Esophagus squamous epithelium (tissue), 5 donors: ENCODE results near the gene SDK2. TPM values are rescaled to one million over a fixed set of nuclear protein-coding genes. Genes with fewer than 3 reads are reported as not detected.

ENCODE experiments used
- DNase-seq: peaks from one replicate; lab custom pipeline; 2025; lab: John Stamatoyannopoulos, UW
- H3K27ac ChIP-seq, 4 donors: fragments of 200-600 bp; sonication (generic); one replicate each; pipeline ENCODE4 v1.5.1; 2016 to 2019; ENCODE audit warnings: mild to moderate bottlenecking in 1 of 4
- H3K27me3 ChIP-seq, 4 donors: fragments of 200-600 bp; sonication (generic); 1 replicate in 3 of 4; 2 replicates in 1 of 4; pipeline versions ENCODE4 v1.5.1 to v1.6.0; 2017 to 2021; ENCODE audit warnings: antibody characterized with exemption in 1 of 4
- H3K36me3 ChIP-seq, 3 donors: fragments of 200-600 bp; sonication (generic); one replicate each; pipeline ENCODE4 v1.5.1; 2016 to 2019
- H3K4me1 ChIP-seq, 3 donors: fragments of 200-600 bp; sonication (generic); one replicate each; pipeline ENCODE4 v1.5.1; 2017 to 2019
- H3K4me3 ChIP-seq, 4 donors: fragments of 200-600 bp; sonication (generic); 1 replicate in 3 of 4; 2 replicates in 1 of 4; pipeline ENCODE4 v1.5.1; 2016 to 2019; ENCODE audit warnings: mild to moderate bottlenecking in 2 of 4, moderate library complexity in 1 of 4
- H3K9me3 ChIP-seq, 3 donors: fragments of 200-600 bp; sonication (generic); one replicate each; pipeline ENCODE4 v1.5.1; 2016 to 2019
- POLR2A ChIP-seq, 4 donors: fragments of 450-650 bp; IDR thresholded peaks; one replicate each; pipeline ENCODE4 v1.6.1; 2017; ENCODE audit warnings: antibody characterized with exemption in 4 of 4, mild to moderate bottlenecking in 4 of 4, moderate library complexity in 3 of 4
- WGBS, 2 donors: methylation state at CpG; one replicate each; pipeline ENCODE4 v1.1.5; 2018; 5-methylcytosine and 5-hydroxymethylcytosine counted together
- intact Hi-C: fragments of 100-400 bp; cut with DNase I; formaldehyde crosslinking; loops from one replicate; pipeline ENCODE4 v1.15.0; 2022
- total RNA-seq, 4 donors: library from RNA; depleted of rRNA; stranded (reverse); fragments of >200 nt; gene quantifications; one replicate each; pipeline ENCODE4 v1.1.0, GENCODE V29; 2016
- TF ChIP-seq, protein P1 (sequence below), 6 experiments: fragments of 450-650 bp in 4 of 6; fragments of 200-600 bp in 2 of 6; sonication (generic) in 2 of 6; IDR thresholded peaks; one replicate each; pipeline ENCODE4 v1.5.1; 2016 to 2019; ENCODE audit warnings: antibody characterized with exemption in 6 of 6, mild to moderate bottlenecking in 4 of 6, moderate library complexity in 4 of 6
- donor health status: DM: yes; HTN: yes; CAD: no.

SDK2 gene
- total RNA-seq, 4 donors from 2014 or later, result 1.7 to 5.5 (median 2.4) TPM

DNA sequence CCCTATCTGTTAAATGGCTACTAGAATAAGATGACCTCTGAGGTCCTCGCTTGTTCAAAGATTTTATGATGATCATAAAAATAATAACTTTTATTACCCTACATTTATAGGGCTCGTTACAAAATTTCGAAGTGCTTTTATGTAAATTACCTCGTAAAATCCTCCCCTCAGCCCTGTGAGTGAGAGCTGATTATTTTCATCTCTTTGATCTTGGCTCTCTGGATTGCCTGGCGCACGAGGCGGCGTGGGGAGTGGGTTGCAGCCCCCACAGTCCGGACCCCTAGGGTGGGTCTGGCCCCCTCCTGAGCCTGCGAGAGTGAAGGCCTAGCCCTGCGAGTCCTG lies 1.6 kb downstream of the SDK2 start:
- TF ChIP-seq POLR2A (IDR thresholded peaks at IDR 0.05), result no peak
- TF ChIP-seq, protein P1, sequence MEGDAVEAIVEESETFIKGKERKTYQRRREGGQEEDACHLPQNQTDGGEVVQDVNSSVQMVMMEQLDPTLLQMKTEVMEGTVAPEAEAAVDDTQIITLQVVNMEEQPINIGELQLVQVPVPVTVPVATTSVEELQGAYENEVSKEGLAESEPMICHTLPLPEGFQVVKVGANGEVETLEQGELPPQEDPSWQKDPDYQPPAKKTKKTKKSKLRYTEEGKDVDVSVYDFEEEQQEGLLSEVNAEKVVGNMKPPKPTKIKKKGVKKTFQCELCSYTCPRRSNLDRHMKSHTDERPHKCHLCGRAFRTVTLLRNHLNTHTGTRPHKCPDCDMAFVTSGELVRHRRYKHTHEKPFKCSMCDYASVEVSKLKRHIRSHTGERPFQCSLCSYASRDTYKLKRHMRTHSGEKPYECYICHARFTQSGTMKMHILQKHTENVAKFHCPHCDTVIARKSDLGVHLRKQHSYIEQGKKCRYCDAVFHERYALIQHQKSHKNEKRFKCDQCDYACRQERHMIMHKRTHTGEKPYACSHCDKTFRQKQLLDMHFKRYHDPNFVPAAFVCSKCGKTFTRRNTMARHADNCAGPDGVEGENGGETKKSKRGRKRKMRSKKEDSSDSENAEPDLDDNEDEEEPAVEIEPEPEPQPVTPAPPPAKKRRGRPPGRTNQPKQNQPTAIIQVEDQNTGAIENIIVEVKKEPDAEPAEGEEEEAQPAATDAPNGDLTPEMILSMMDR (IDR thresholded peaks at IDR 0.05), result no peak
- WGBS, 2 donors, result 22 to 26% methylated on average over 8 to 9 of the region's 11 CpGs
- peaks cover 22 to 43% (median 25%) of the 10 kb centered on the region in 3 donors for H3K4me1 ChIP-seq
- peaks cover 0 to 87% (median 0%) of the 10 kb centered on the region in 4 donors for H3K27me3 ChIP-seq
- DNase-seq, result no peak
- peak overlapping the region; percentile 34 to 68 (median 52) for H3K4me3 ChIP-seq
- intact Hi-C loops, result no loop called here
- no peak overlapping the region for H3K27ac ChIP-seq
- no peaks in the 10 kb centered on the region for H3K36me3 ChIP-seq
- H3K9me3 ChIP-seq, result no peaks in the 10 kb centered on the region

GRCh38 chr17:73641826-73642600 lies 2.2 kb downstream of the SDK2 start:
- H3K27me3 ChIP-seq, result peaks cover 0 to 81% (median 0%) of the 10 kb centered on the region in 4 donors

DNA sequence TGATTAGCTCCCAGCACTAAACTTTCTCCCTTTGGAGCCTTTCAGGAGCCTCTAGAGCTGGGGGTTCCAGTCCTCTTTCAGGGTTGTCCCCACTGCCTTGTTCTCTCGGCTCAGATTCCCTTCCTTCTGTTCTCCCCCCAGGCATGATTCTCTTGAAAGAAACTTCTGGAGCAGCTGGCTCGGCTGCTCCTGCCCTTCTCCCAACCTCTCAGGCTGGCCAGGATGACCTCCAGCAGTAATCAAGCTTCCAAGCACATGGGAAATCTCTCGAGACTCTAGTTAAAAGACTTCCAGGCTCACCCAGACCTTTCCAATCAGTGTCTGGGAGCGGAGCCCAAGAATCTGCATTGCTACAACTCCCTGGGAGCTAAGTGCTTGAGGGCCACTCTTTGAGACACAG lies 3.6 kb downstream of the SDK2 start:
- Histone ChIP-seq H3K4me3 (no peak overlapping the region), H3K36me3 (no peaks in the 10 kb centered on the region), H3K4me1 (peaks cover 22 to 42% (median 25%) of the 10 kb centered on the region in 3 donors), H3K9me3 (no peaks in the 10 kb centered on the region), H3K27ac (no peak overlapping the region), H3K27me3 (peaks cover 0 to 68% (median 0%) of the 10 kb centered on the region in 4 donors)
- intact Hi-C loops, result no loop called here
- 50 to 67% methylated on average over 2 to 4 of the region's 4 CpGs for WGBS, 2 donors
- DNase-seq, result no peak
- TF ChIP-seq, protein P1 (IDR thresholded peaks at IDR 0.05), result no peak
- TF ChIP-seq POLR2A (IDR thresholded peaks at IDR 0.05), result no peak

More at GRCh38 chr17:73641826-73642600, 2.2 kb downstream of the SDK2 start:
- H3K27ac ChIP-seq, result no peak overlapping the region
- H3K4me3 ChIP-seq, result no peak overlapping the region
- 58 to 66% methylated on average over 5 to 12 of the region's 12 CpGs for WGBS, 2 donors
- DNase-seq, result no peak
- H3K9me3 ChIP-seq, result no peaks in the 10 kb centered on the region
- TF ChIP-seq POLR2A (IDR thresholded peaks at IDR 0.05), result no peak
- TF ChIP-seq, protein P1 (IDR thresholded peaks at IDR 0.05), result no peak
- intact Hi-C loops, result no loop called here
- no peaks in the 10 kb centered on the region for H3K36me3 ChIP-seq
- H3K4me1 ChIP-seq, result peaks cover 22 to 43% (median 25%) of the 10 kb centered on the region in 3 donors

DNA sequence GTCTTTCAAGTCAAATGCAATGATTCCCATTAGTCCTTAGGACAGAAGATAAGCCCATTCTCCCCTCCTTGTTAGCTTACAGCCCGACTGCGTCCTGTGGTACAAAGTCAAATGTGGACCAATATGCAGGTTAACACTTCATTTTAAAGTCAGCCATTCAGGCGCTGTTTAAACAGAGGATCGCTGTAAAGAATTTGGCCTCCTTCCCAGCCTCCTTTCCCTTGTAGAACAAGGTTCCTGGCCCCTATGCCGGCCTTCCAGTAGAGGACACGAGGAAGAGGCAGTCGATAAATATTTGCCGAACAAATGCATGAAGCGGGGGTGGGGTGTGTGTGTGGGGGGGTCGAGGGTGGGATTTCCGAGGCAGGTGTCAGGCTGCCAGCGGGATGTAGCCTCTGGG lies 4.3 kb downstream of the SDK2 start:
- H3K4me3 ChIP-seq, result no peak overlapping the region
- intact Hi-C loops, result no loop called here
- peaks cover 18 to 34% (median 22%) of the 10 kb centered on the region in 3 donors for H3K4me1 ChIP-seq
- 38 to 47% methylated on average over 8 to 12 of the region's 12 CpGs for WGBS, 2 donors
- H3K27me3 ChIP-seq, result peaks cover 0 to 60% (median 0%) of the 10 kb centered on the region in 4 donors
- no peak for DNase-seq
- H3K27ac ChIP-seq, result no peak overlapping the region
- H3K9me3 ChIP-seq, result no peaks in the 10 kb centered on the region
- TF ChIP-seq, protein P1 (IDR thresholded peaks at IDR 0.05), result no peak
- no peak for TF ChIP-seq POLR2A (IDR thresholded peaks at IDR 0.05)
- H3K36me3 ChIP-seq, result no peaks in the 10 kb centered on the region

DNA sequence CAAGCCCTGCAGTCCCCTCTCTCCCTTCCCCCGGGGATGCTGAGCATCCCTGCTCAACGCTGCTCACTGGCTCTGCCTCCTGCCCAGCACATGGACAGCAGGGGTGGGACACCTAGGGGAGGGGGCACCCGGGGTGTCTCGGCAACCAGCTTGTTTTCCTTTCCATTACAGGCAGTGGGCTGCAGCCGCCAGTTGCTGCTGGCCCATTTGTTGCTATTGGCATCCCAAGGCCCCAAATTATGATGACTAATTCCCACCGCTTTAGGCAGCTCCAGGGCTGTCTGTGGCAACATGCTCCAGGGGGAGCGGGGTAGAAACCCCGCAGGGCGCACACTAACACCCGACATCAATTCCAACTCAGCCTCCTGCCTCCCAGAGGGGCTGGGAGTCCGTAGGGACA lies 4.9 kb downstream of the SDK2 start:
- H3K27me3 ChIP-seq, result peaks cover 0 to 54% (median 0%) of the 10 kb centered on the region in 4 donors

More for the DNA sequence above, 4.9 kb downstream of the SDK2 start:
- Histone ChIP-seq H3K4me1 (peaks cover 12 to 28% (median 20%) of the 10 kb centered on the region in 3 donors), H3K9me3 (no peaks in the 10 kb centered on the region), H3K27ac (no peak overlapping the region), H3K36me3 (no peaks in the 10 kb centered on the region), H3K4me3 (no peak overlapping the region)
- WGBS, 2 donors, result 36% methylated on average over 4 of the region's 11 CpGs; no CpG with 5 or more reads in 1 of the 2 donors
- intact Hi-C loops, result no loop called here
- DNase-seq, result no peak
- TF ChIP-seq, protein P1 (IDR thresholded peaks at IDR 0.05), result no peak
- TF ChIP-seq POLR2A (IDR thresholded peaks at IDR 0.05), result no peak
